ENCODE measurements around the gene CHCHD3.

DNA sequence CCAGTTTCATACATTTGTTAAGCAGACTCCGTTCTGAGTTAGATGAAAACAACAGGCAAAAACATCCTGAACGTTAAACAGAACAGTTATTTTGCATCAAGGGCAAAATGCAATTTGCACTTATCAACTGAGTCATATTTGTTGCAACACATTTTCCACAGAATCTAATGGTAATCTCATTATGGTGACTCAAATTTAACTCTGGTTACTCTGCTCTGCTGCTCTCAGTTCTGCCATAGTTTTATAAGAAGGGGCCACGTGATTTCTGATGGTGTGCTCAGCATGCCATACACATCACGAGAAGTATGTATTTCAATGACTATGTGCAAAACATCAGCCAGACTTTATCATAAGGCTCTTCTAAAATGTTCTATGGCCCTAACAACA is 148.8 kb downstream of the CHCHD3 start:
- TF ChIP-seq, protein P1, sequence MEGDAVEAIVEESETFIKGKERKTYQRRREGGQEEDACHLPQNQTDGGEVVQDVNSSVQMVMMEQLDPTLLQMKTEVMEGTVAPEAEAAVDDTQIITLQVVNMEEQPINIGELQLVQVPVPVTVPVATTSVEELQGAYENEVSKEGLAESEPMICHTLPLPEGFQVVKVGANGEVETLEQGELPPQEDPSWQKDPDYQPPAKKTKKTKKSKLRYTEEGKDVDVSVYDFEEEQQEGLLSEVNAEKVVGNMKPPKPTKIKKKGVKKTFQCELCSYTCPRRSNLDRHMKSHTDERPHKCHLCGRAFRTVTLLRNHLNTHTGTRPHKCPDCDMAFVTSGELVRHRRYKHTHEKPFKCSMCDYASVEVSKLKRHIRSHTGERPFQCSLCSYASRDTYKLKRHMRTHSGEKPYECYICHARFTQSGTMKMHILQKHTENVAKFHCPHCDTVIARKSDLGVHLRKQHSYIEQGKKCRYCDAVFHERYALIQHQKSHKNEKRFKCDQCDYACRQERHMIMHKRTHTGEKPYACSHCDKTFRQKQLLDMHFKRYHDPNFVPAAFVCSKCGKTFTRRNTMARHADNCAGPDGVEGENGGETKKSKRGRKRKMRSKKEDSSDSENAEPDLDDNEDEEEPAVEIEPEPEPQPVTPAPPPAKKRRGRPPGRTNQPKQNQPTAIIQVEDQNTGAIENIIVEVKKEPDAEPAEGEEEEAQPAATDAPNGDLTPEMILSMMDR (conservative IDR thresholded peaks at IDR 0.05; ENCODE audit: low read length): no peak
- TF ChIP-seq EZH2phosphoT487 (IDR thresholded peaks at IDR 0.05; ENCODE audit: borderline replicate concordance, low read depth, low read length): no peak
